Body of pancreas (tissue), 4 donors: ENCODE measurements around the gene ZNF770.

Experiments used
- CTCF ChIP-seq, 7 experiments: fragments of 450-650 bp in 4 of 7; fragments of 200-600 bp in 3 of 7; sonication (generic) in 3 of 7; IDR thresholded peaks; one replicate each; pipeline ENCODE4 v1.5.1; 2016 to 2019; ENCODE audit warnings: antibody characterized with exemption in 7 of 7
- POLR2A ChIP-seq, 3 donors: fragments of 450-650 bp; IDR thresholded peaks; one replicate each; pipeline ENCODE4 v1.6.1; 2016; ENCODE audit warnings: antibody characterized with exemption in 3 of 3, mild to moderate bottlenecking in 2 of 3

DNA sequence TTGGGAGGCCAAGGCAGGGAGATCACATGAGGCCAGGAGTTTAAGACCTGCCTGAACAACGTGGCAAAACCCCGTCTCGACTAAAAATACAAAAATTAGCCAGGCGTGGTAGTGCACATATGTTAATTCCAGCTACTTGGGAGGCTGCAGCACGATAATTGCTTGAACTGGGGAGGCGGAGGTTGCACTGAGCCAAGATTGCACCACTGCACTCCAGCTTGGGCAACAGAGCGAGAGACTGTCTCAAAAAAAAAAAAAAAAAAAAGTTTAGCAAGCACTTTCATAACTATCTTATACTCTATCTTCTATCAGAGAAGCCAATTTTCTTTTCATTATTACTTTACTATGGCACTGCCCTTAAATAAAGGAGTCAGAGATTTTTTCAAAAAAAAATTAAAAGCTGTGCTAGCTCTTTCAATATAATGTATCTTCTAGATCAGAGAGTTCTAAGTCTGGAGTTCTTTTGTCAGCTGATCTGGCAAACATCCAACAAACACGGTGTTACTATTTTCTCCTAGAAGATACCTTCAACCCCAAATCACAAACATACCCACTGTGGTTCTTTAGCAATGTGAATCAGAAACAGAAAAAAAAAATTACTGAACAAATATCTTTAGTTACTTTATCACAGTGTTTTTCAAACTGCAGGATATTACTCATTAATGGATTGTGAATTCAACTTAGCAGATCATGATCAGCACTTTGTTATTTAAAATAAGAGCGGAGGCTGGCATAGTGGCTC is 3.0 kb downstream of the ZNF770 start:
- TF ChIP-seq CTCF (IDR thresholded peaks at IDR 0.05): no peak
- no peak for TF ChIP-seq POLR2A (IDR thresholded peaks at IDR 0.05)
